Activated naive CD4-positive, alpha-beta T cell treated with Interleukin-2 at 50 U/mL for 16 hours (primary cell): ENCODE results near the gene PLEKHM2.

Experiments used
- DNase-seq: peaks from one replicate; pipeline ENCODE4 v3.0.0-alpha.2; 2020

PLEKHM2 gene

GRCh38 chr1:15742339-15742801 lies 58.2 kb downstream of the PLEKHM2 start, which contains the start of gene TMEM82:
TSS of gene TMEM82 (plus strand) at chr1:15742499. CDS start at chr1:15742560, 61 bp downstream.
- DNase-seq = no peak

- no peak for DNase-seq
These were observed 60.1 kb downstream of the PLEKHM2 start for GRCh38 chr1:15744122-15744679.

GRCh38 chr1:15747378-15747777 lies 63.3 kb downstream of the PLEKHM2 start:
- no peak for DNase-seq

GRCh38 chr1:15748264-15748663 lies 64.1 kb downstream of the PLEKHM2 start:
- DNase-seq = no peak

- DNase-seq = no peak
These were observed 64.7 kb downstream of the PLEKHM2 start for GRCh38 chr1:15748690-15749398.

GRCh38 chr1:15749399-15750291 lies 65.5 kb downstream of the PLEKHM2 start:
- no peak for DNase-seq

GRCh38 chr1:15750924-15751323 lies 66.8 kb downstream of the PLEKHM2 start:
- no peak for DNase-seq

- DNase-seq = no peak
These were observed 67.6 kb downstream of the PLEKHM2 start for GRCh38 chr1:15751717-15752116.

- DNase-seq = no peak
These were observed 69.7 kb downstream of the PLEKHM2 start for GRCh38 chr1:15753776-15754175.

GRCh38 chr1:15755021-15755645 lies 71.0 kb downstream of the PLEKHM2 start:
- DNase-seq = no peak

- DNase-seq = no peak
These were observed 71.5 kb downstream of the PLEKHM2 start for GRCh38 chr1:15755646-15756040.

- no peak for DNase-seq
These were observed 72.3 kb downstream of the PLEKHM2 start for GRCh38 chr1:15756143-15757015.

GRCh38 chr1:15757016-15757543 lies 73.0 kb downstream of the PLEKHM2 start:
- no peak for DNase-seq

GRCh38 chr1:15757575-15758342 lies 73.6 kb downstream of the PLEKHM2 start:
- DNase-seq = no peak

- DNase-seq = no peak
These were observed 74.3 kb downstream of the PLEKHM2 start, which contains the start of gene FBLIM1 for GRCh38 chr1:15758343-15758931. TSS of gene FBLIM1 (plus strand) at chr1:15758795. CDS start at chr1:15764984, 6,189 bp downstream.

- no peak for DNase-seq
These were observed 75.0 kb downstream of the PLEKHM2 start for GRCh38 chr1:15758953-15759661.

- DNase-seq = no peak
These were observed 76.5 kb downstream of the PLEKHM2 start for GRCh38 chr1:15760520-15761211.

GRCh38 chr1:15761366-15762128 lies 77.4 kb downstream of the PLEKHM2 start:
- no peak for DNase-seq
